GM21529 (cell line): Measurements from ENCODE around the gene EDNRB.

Source experiments
- ATAC-seq: cut with Tn5 transposase; IDR thresholded peaks from one replicate; pipeline ENCODE4 v1.9.1; 2021; ENCODE audit not compliant: unreplicated experiment

The EDNRB gene

DNA sequence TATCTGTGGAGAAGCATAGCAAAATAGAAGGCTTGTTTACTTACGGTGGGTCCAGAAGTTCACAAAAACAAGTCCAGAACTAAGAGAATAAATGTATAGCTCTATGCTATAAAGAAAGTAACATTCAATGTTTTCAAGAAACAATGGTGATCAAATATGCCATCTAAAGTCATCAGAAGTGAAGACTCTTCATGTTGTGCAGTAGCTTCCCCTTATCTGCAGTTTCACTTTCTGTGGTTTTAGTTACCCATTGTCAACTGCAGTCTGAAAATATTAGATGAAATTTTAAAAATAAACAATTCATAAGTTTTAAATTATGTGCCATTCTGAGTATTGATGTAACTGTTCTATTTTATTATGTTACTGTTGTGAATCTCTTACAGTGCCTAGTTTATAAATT is 72.5 kb downstream of the EDNRB start:
- ATAC-seq, result peak; percentile 77
